ENCODE data around the gene OLFM4. TPM values are rescaled to one million over a fixed set of nuclear protein-coding genes. Genes with fewer than 3 reads are reported as not detected.

The OLFM4 gene
- total and polyA plus RNA-seq, 2 donors from 2014 or later = 14.6 to 40.9 TPM

- DNase-seq = no peak
- H3K4me1 ChIP-seq (ENCODE audit: control insufficient read depth in 2 of 3, insufficient read depth in 2 of 3, low read depth in 1 of 3, low read length in 3 of 3) = no peaks in the 10 kb centered on the region
- no peaks in the 10 kb centered on the region for H3K27me3 ChIP-seq (ENCODE audit: control insufficient read depth, insufficient read depth, low read length)
- intact Hi-C loops (cut with DNase I) = no loop called here
- H3K9ac ChIP-seq (ENCODE audit: low read length in 3 of 3) = no peak overlapping the region
- H3K36me3 ChIP-seq (ENCODE audit: control insufficient read depth in 2 of 3, insufficient read depth in 3 of 3, low read length in 3 of 3) = no peaks in the 10 kb centered on the region
- H3K4me3 ChIP-seq (ENCODE audit: low read length in 3 of 3) = no peak overlapping the region
- H3K9me3 ChIP-seq (ENCODE audit: control insufficient read depth in 2 of 3, insufficient read depth in 1 of 3, low read length in 3 of 3) = peaks cover 0 to 4% (median 0%) of the 10 kb centered on the region in 3 donors
- TF ChIP-seq, protein P1, sequence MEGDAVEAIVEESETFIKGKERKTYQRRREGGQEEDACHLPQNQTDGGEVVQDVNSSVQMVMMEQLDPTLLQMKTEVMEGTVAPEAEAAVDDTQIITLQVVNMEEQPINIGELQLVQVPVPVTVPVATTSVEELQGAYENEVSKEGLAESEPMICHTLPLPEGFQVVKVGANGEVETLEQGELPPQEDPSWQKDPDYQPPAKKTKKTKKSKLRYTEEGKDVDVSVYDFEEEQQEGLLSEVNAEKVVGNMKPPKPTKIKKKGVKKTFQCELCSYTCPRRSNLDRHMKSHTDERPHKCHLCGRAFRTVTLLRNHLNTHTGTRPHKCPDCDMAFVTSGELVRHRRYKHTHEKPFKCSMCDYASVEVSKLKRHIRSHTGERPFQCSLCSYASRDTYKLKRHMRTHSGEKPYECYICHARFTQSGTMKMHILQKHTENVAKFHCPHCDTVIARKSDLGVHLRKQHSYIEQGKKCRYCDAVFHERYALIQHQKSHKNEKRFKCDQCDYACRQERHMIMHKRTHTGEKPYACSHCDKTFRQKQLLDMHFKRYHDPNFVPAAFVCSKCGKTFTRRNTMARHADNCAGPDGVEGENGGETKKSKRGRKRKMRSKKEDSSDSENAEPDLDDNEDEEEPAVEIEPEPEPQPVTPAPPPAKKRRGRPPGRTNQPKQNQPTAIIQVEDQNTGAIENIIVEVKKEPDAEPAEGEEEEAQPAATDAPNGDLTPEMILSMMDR (IDR thresholded peaks at IDR 0.05; ENCODE audit: borderline replicate concordance, extremely low read depth, insufficient read depth) = no peak
- FAIRE-seq = no peak
- no peak overlapping the region for H3K27ac ChIP-seq (ENCODE audit: low read depth in 2 of 2, low read length in 2 of 2)
These were observed 9.6 kb upstream of the OLFM4 start for GRCh38 chr13:53018690-53019647.

DNA sequence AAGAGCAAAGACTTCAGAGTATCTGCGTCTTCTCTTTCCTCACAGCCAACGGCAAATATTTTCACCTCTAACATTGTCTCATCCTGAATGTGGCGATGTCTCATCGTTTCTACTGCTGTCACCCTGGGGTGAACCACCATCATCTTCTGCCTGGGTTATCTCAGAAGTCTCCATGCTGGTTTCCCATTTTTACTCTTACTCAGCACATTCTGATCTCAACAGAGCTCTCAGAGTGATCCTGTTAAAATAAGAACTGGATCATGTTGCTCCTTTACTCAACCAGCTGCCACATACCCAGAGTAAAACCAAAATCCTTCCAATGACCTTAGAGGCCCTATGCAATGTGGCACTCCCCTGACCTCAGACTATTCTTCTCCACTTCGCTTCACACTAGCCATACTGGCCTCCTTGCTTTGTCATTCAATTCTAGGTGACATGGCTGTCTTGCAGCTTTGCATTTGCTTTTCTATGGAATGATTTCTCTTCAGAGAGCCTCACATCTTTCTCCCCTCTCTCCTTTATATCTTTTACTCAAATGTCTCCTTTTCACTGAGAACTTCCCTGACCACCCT lies 7.8 kb upstream of the OLFM4 start:
- FAIRE-seq (no peak), DNase-seq (no peak)
- Histone ChIP-seq H3K27ac (ENCODE audit: low read depth in 2 of 2, low read length in 2 of 2) (no peak overlapping the region), H3K9me3 (ENCODE audit: control insufficient read depth in 2 of 3, insufficient read depth in 1 of 3, low read length in 3 of 3) (peaks cover 0 to 4% (median 0%) of the 10 kb centered on the region in 3 donors), H3K4me3 (ENCODE audit: low read length in 3 of 3) (no peak overlapping the region), H3K9ac (ENCODE audit: low read length in 3 of 3) (no peak overlapping the region), H3K36me3 (ENCODE audit: control insufficient read depth in 2 of 3, insufficient read depth in 3 of 3, low read length in 3 of 3) (no peaks in the 10 kb centered on the region), H3K4me1 (ENCODE audit: control insufficient read depth in 2 of 3, insufficient read depth in 2 of 3, low read depth in 1 of 3, low read length in 3 of 3) (no peaks in the 10 kb centered on the region), H3K27me3 (ENCODE audit: control insufficient read depth, insufficient read depth, low read length) (no peaks in the 10 kb centered on the region)
- intact Hi-C loops (cut with DNase I) = no loop called here
- TF ChIP-seq, protein P1 (IDR thresholded peaks at IDR 0.05; ENCODE audit: borderline replicate concordance, extremely low read depth, insufficient read depth) = no peak

- H3K4me3 ChIP-seq (ENCODE audit: low read length in 3 of 3) = no peak overlapping the region
- H3K9ac ChIP-seq (ENCODE audit: low read length in 3 of 3) = no peak overlapping the region
- FAIRE-seq (no peak), DNase-seq (no peak)
- H3K36me3 ChIP-seq (ENCODE audit: control insufficient read depth in 2 of 3, insufficient read depth in 3 of 3, low read length in 3 of 3) = no peaks in the 10 kb centered on the region
- intact Hi-C loops (cut with DNase I) = no loop called here
- H3K4me1 ChIP-seq (ENCODE audit: control insufficient read depth in 2 of 3, insufficient read depth in 2 of 3, low read depth in 1 of 3, low read length in 3 of 3) = no peaks in the 10 kb centered on the region
- no peak overlapping the region for H3K27ac ChIP-seq (ENCODE audit: low read depth in 2 of 2, low read length in 2 of 2)
- H3K27me3 ChIP-seq (ENCODE audit: control insufficient read depth, insufficient read depth, low read length) = no peaks in the 10 kb centered on the region
- no peaks in the 10 kb centered on the region for H3K9me3 ChIP-seq (ENCODE audit: control insufficient read depth in 2 of 3, insufficient read depth in 1 of 3, low read length in 3 of 3)
- TF ChIP-seq, protein P1 (IDR thresholded peaks at IDR 0.05; ENCODE audit: borderline replicate concordance, extremely low read depth, insufficient read depth) = no peak
These were observed 5.4 kb upstream of the OLFM4 start for GRCh38 chr13:53023246-53023645.
